ENCODE results near the gene CLSTN2.

CLSTN2 gene

DNA sequence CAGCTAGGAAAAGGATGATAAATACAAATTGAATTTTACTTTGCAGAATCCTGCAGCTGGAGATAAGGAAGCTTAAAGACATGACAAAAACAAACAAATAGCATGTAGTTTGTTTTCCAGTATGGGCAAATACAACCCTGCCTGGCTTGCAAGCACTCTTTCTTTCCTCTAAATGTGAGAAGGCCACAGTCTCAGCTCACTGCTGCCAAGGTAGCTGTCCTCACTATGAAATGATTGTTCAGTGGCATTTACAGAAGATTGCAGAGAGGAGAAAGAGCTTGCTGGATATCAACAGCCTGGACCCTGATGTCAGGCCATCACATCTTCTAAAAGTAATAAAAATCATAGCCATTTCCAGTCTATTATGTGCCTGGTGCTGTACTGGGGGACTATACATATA lies 262.0 kb downstream of the CLSTN2 start:
- no peak for DNase-seq

- no peak for DNase-seq
Measured at GRCh38 chr3:140198242-140198641, 263.3 kb downstream of the CLSTN2 start.

- DNase-seq: no peak
Measured at GRCh38 chr3:140199008-140199407, 264.0 kb downstream of the CLSTN2 start.

- DNase-seq: no peak
Measured at GRCh38 chr3:140199743-140200142, 264.8 kb downstream of the CLSTN2 start.

GRCh38 chr3:140203510-140203909 lies 268.5 kb downstream of the CLSTN2 start:
- no peak for DNase-seq

DNA sequence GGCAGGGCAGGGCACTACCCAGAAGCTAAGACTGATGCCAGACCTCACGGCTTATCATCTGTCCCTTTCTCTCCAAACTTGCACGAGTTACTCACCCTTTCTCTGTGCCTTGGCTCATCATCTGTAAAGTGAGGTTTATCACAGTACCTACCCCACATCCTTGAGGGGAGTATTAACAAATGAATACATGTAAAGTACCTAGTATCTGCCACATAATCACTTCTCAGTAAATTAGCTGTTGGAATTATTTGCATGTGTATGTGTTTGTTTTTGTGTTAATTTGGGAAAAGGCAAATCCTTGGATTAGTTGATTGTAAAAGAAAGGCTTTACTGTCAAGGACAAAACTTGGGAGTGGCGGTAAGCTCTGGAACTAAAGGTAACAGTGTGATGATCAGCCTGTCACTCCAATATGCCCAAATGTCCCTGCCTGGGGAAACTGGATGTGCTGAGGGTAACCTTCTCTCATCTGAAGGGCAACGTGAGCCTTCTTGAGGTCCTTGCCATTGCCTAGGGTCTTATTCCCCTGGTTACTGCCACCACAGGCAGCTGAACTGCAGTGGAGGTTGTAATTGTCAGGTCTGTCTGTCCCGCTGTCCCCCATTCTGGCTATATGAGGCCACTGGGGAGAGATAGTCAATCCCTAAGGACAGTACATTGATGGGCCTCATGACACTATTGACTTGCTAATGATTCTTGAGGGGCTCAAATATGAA lies 269.4 kb downstream of the CLSTN2 start:
- no peak for DNase-seq

DNA sequence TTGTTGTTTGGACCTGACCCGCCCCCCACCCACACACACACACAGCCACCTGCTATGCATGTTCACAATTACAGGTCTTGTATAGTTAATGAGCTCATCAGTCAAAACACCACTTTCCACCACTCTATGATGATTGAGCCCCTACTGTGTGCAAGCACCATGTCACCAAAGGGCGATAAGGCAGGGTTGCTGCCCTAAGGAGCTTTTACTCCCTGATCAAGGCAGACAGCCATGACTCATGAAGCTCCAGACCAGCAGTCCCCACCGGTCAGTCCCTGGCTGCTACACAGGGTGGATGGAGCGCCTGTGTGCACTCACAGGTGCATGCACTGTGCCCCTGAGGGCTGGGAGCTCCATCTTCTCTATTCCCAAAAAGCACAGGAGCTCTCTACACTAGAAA lies 270.6 kb downstream of the CLSTN2 start:
- DNase-seq: no peak

DNA sequence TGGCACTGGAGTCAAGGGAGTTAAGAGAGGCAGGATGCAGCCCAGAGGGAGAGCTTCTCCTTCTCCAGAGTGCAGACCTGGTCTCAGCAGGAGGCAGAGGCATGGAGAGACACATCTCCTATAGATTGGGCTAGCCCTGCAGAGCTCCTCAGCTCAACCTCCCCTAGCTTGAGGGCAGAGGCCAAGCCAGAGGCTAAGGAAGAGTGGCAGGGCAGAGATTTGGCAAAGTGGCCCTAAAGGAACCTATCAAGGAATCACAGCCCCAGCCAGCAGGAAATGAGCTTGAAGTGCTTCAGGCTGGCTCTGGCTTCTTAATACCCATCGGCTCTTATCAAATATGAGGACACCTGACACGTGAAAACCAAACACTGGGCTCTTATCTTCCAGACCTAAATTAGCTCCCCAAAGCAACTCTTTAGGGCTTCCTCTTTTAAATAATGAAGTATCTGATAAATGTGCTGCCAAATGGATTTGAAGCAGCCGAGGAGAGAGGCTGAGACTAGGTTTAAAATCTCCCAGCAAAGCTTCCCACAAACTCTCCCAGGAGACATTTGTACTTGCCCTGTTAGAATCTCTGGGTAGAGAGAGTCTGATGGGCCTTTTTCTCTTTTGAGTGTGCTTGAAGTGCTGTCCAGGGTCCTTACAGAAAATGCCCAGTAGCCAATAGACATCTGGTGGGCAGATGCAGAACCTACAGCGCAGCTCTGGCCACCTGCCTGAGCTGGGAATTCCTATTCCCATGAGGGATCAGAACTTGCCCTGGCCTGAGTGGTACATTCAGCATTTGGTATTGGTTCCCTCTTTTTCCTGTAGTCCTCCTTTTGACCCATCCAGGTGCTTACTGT lies 271.4 kb downstream of the CLSTN2 start:
- no peak for DNase-seq

DNA sequence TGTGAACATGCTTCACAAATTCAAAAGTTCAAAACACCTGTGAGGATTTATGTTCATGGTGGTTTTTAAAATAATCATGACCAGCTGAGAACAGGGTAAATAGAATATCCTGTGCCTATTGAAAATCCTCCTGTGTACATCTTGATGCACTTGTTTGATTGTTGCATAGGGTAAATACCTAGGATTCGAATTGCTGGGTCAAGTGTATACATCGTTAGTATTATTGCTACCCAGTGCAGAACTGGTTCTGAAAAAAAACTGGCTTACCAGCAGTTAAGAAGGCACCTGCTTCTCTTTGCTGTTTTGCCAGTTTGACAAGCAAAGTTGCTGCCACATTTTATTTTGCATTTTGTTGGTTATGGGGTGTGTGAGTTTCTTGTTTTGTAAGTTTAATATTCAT lies 272.6 kb downstream of the CLSTN2 start:
- DNase-seq: no peak

DNA sequence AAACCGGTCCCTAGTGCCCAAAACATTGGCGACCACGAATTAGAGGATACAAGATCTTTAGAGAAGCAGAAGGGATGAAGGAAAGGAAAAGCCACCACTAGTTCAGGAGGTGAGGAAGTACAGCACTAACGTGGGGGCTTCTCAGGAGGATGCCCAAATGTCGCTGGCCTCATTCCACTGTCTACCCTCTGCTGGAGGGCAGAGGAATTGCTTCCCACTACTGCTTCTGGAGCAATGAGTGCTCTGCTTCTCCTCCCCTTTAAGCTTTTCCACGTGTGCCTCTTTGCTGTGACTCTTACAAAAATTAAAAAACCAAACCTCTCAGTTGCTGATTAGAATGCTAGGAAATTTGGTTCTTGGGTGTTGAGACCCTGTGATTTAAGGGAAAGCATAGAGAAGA lies 281.3 kb downstream of the CLSTN2 start:
- DNase-seq: no peak

GRCh38 chr3:140219291-140219690 lies 284.3 kb downstream of the CLSTN2 start:
- no peak for DNase-seq

DNA sequence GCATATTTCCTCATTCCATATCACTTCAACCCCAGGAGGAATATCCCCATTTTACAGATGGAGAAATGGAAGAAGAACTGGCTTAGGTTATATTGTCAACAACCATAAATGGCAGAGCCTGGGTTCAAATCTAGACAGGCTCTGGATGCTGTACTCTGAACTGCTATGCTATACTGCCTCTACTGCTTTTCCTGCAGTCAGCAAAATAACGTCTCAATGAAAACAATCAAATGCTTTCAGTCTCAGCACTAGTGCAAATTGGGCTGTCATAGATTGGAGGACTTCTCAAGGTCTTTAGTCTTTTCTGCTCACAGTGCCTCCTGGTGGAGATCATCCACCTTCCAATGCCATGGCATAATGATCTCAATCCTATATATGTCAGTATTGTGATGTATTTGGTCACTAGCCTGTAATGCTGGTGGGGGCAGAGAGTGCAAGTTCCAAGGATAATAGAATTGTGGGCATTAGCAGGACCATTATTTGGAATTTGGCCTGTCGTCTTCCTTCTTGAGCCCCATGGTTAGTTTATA lies 285.0 kb downstream of the CLSTN2 start:
- DNase-seq: no peak

GRCh38 chr3:140223197-140223596 lies 288.2 kb downstream of the CLSTN2 start:
- DNase-seq: no peak

- DNase-seq: no peak
Measured at GRCh38 chr3:140223631-140224030, 288.6 kb downstream of the CLSTN2 start.

DNA sequence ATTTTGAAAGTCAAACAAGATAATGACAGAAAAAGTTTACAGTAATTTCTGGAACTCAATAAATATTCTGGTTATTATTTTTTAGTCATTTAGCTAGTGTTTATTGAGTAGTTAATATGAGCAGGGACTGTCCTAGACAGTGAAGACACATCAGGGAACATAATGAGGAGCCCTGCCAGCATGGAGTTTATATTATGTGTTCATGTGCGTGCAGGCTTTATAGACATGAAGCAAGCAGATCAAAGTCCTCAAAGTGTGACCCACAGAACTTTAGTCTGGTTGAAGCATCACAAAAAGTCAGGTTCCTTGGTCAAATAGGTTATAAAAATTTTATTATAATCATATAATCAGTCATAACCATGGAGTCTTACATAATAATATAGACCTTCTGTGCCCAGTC lies 289.3 kb downstream of the CLSTN2 start:
- no peak for DNase-seq

- no peak for DNase-seq
Measured at GRCh38 chr3:140225996-140226395, 291.0 kb downstream of the CLSTN2 start.

GRCh38 chr3:140233702-140234101 lies 298.7 kb downstream of the CLSTN2 start:
- no peak for DNase-seq

- no peak for DNase-seq
Measured at GRCh38 chr3:140234256-140234655, 299.3 kb downstream of the CLSTN2 start.

DNA sequence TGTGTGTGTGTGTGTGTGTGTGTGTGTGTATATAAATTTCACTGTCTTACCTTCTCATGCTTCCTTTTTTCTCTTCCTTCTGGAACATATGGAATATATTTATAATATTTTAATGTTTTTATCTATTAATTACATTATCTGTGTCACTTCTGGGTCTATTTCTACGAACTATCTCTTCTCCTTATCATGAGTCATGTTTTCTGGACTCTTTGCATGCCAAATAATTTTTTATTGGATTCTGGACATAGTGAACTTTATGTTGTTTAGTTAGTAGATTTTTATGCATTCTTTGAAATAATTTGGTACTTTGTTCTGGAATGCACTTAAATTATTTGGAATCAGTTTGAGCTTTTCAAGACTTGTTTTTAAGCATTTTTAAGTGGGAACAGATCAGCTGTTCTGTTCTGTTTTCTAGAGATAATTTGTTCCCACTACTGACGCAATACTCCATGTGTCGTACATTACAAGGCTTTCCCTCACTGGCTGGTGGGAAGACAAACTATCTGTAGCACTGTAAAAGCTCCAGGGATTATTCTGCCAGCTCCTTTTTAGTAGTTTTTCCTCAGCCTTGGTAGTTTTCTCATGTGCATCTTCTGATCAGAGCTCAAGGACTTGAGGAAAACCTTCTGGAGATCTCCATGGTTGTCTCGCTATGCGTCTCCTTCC lies 302.0 kb downstream of the CLSTN2 start:
- DNase-seq: no peak

DNA sequence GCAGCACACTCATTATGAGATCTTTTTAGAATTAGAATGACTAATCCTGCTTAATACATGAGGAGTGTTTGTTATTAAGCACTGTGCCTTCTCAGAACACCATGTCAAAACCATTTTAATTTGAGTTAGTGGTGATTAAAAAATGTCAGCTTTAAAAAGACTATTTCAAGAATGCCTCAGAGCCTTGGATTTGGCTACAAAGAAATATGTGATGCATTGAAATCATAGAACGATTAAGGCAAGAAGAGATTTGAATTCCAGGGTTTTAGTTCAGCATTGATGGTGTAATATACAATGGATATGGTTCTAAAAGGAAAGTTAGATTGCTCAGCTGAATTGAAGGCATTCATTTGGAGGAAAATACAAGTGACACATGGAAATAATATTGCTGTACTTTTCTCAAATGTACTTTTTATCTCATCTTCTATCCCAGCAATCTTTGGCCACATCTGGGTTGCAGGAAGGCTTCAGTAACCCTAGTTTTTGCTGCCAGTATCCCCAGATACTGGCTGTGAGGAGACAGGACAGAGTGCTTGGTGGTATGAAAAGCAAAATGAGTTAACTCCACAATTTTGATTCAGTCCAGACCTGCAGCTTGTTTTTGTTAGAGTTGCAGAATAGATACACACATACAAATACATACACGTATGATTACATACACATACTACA lies 303.8 kb downstream of the CLSTN2 start:
- no peak for DNase-seq

- DNase-seq: no peak
Measured at GRCh38 chr3:140242818-140243276, 307.9 kb downstream of the CLSTN2 start.

DNA sequence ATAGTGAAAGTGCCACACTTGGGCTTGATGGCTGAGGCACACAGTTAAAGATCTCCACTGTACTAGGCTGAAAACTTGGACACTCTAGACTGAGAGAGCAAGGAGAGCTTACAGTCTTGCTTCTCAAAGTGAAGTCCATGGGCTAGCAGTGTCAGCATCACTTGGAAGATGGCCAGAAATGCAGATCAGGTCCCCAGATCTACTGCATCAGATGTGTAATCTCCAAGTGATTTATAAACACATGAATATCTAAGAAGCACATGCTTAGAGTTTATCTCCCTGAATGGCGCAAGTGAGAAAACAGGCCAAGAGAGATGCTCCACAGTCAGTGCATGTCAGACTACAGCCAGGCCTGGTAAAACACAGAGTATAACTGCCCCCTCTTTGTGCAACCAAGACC lies 308.6 kb downstream of the CLSTN2 start:
- no peak for DNase-seq

DNA sequence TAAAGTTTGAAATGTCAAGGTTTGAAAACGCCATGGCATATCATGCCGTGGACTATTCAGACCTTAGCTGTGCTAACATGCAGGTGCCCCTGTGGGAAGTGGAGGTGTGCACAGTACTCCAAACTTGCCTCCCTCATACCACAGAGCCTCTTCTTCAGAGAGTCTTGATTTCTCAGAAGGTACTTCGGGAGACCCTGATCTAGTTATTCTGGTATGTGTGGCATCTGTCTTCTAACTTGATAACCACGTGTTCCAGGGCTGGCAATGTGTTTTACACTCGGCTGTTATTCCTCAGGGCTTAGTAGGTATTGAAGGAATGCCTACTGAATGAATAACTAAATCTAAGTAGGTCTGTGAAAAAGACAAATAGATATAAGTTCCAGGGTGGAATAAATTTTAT lies 309.9 kb downstream of the CLSTN2 start:
- no peak for DNase-seq
